ENCODE measurements around the gene RPL3.

The RPL3 gene

DNA sequence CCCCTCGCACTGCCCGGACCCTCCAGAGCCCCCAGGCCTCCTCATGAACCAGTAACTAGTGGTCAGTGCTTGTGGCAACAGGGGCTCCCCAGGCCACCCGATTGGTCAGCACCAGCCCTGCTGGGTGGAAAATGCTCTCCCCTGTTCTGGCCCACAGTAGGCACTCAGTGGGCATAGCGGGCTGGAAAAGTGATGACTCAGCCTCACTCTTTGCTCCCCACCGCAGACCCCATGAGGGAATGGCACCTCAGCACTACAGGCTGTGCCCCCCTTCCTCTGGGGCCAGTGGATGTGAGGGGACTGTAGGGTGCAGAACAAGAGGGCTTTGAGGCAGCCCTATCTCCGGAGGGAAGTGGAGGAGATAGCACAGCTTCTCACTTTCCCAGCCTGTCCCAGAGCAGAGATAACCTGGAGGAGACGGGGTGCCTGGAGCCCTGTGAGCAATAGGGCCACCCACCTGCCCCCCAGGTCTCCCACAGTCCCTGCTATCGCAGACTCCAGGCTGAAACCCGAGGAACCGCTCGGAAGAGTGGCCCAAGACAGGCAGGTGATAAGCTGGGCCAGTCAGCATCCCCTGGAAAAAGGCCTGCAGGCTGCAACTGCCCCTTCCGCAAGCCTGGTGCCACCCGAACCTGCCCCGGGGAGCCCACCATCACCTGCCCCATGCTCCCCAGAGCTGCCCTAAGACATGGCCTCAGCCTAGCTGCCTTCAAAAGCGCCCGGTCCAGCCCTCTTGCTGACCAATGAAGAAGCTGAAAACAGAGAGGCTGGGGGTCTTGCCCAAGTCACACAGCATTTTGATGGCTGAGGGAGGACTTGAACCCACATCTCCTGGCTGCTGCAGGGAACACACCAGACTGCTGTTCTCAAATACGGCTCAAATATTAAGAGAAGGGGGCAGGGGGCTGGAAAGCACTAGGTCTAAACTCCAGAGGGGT, 45.2 kb downstream of the RPL3 start:
- H3K27ac ChIP-seq: no peak overlapping the region
- no peak for TF ChIP-seq ZFX (IDR thresholded peaks at IDR 0.05)
- TF ChIP-seq, protein P1, sequence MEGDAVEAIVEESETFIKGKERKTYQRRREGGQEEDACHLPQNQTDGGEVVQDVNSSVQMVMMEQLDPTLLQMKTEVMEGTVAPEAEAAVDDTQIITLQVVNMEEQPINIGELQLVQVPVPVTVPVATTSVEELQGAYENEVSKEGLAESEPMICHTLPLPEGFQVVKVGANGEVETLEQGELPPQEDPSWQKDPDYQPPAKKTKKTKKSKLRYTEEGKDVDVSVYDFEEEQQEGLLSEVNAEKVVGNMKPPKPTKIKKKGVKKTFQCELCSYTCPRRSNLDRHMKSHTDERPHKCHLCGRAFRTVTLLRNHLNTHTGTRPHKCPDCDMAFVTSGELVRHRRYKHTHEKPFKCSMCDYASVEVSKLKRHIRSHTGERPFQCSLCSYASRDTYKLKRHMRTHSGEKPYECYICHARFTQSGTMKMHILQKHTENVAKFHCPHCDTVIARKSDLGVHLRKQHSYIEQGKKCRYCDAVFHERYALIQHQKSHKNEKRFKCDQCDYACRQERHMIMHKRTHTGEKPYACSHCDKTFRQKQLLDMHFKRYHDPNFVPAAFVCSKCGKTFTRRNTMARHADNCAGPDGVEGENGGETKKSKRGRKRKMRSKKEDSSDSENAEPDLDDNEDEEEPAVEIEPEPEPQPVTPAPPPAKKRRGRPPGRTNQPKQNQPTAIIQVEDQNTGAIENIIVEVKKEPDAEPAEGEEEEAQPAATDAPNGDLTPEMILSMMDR (conservative IDR thresholded peaks at IDR 0.05): no peak

DNA sequence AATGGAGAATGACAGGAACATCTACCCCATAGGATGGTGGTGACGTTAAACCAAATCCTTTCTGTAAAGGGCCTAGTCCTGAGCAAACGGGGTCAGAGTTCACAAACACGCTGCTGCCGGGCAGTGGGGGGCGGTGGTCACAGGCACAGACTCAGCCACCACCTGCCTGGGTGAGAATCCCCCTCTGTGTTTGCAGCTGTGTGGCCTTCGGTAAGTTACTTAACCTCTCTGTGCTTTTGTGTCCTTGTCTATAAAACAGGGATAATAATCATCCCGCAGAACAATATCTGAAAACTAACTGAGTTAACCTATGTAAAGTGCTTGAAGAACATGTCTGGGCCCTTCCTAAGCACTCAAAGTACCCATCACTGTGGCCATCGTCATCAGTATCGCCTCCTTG, 48.6 kb downstream of the RPL3 start:
- TF ChIP-seq ZFX (IDR thresholded peaks at IDR 0.05): no peak
- TF ChIP-seq, protein P1 (conservative IDR thresholded peaks at IDR 0.05): no peak
- H3K27ac ChIP-seq: no peak overlapping the region

DNA sequence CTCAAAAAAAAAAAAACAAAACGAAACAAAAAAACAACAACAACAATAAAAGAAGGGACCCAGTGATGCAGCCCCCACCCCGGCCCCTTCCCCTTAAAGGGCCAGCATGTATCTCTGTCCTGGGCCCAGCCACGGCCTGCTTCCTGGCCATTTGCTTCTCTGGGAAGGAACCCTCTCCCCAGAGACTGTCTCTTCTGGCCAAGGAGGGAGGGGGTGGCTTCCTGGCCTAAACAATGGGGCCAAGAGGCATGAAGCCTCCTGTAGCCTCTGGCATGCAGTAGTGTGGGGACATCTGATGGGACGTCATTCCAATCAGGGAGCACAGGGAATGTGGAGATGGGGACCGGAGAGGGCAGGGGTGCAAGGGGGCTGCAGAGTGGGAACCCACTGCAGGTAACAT, 49.1 kb downstream of the RPL3 start:
- no peak for TF ChIP-seq ZFX (IDR thresholded peaks at IDR 0.05)
- TF ChIP-seq, protein P1 (conservative IDR thresholded peaks at IDR 0.05): no peak
- no peak overlapping the region for H3K27ac ChIP-seq

DNA sequence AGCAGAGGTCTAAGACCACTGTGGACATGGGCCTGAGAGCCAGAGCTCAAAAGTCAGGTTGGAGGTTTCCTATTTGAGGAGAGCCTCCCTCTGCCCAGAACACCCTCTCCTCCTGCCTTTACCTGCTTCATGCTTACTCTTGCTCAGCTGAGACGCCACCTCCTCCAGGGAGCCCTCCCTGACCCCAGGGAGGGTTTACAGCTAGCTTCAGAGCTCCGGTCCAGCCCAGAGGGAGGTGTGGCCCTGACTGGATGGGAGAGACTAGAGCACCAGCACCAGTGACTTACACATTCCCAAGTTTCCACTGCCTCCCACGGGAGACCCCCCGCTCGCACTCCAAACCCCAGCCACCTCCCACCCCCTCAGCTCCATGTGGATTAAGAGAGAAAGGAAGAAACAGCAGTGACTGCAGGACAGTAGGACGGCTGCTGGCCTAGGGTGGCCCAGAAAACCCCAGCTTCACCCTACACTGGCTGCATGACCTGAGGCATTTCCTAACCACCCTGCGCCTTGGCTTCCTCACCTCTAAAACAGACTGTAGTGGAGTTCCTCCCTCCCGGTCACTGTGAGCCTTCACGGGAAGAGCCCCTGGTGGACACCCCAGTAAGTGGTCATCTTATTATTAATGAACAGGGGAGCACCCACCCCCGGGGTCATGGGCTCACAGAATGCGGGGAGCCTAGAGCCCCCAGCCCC, 50.2 kb downstream of the RPL3 start:
- TF ChIP-seq, protein P1 (conservative IDR thresholded peaks at IDR 0.05): no peak
- no peak for TF ChIP-seq ZFX (IDR thresholded peaks at IDR 0.05)
- no peak overlapping the region for H3K27ac ChIP-seq

DNA sequence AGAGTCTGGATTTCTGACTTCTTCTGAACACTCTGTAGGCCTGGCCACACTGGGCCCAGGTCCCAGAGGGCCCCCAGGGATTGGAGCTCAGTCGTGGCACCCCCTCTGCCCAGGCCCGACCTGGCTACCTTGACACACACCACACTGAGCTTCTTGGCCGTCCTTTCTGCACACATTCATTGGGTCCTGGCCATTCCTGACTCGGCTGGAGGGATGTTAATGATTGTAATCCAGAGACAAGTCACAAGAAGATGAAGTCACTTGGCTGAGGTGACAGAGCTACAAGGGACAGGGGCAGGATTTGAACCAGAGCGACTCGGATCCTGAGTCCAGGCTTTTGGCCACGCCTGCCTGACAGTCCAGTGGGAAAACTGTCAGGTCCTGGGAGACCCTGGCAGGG, 50.8 kb downstream of the RPL3 start:
- TF ChIP-seq, protein P1 (conservative IDR thresholded peaks at IDR 0.05): no peak
- no peak overlapping the region for H3K27ac ChIP-seq

DNA sequence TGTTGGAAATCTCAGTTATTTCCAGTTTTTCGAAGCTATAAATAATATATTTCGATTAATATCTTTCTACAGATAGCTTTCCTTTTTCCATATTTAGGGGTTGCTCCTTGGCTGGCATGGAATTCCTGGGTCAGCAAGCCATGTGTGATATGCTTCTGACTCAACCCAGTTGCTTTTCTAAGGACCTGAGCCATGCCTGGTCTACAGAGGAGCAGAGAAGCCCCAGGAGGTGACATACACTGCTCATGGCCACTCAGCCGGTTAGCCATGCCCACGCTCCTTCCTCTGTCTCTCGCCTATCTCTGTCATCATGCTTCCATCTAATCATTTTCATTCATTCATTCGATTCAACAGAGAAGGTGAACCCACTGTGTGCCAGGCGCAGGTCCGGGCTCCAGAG, 51.4 kb downstream of the RPL3 start:
- TF ChIP-seq ZFX (IDR thresholded peaks at IDR 0.05): no peak
- TF ChIP-seq, protein P1 (conservative IDR thresholded peaks at IDR 0.05): no peak
- no peak overlapping the region for H3K27ac ChIP-seq

DNA sequence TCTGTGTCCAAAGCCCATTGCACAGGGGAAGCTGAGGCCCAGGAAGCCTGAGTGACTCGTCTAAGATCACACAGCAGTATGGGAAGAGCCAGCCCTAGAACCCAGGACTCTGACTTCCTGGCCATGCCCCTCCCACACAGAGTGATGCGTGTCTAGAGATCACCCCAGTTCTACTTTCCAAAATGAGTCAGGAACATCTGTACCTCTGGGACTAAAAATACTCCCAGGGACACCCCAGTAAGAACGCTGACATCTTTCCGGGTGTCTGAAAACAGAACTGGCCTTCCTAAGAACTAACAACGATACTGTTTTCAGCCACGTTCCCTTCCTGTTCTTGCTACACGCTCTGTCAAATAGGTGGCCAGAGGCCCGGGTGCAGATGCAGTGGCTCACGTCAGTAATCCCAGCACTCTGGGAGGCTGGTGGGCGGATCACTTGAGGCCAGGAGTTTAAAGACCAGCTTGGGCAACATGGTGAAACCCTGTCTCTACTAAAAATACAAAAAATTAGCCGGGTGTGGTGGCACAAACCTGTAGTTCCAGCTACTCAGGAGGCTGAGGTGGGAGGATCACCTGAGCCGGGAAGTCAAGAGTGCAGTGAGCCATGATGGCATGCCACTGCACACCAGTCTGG, 52.9 kb downstream of the RPL3 start:
- H3K27ac ChIP-seq: no peak overlapping the region
- TF ChIP-seq, protein P1 (conservative IDR thresholded peaks at IDR 0.05): no peak
- no peak for TF ChIP-seq ZFX (IDR thresholded peaks at IDR 0.05)
